Fibroblast of villous mesenchyme (primary cell): ENCODE results near the gene AMOTL1. TPM values are rescaled to one million over a fixed set of nuclear protein-coding genes. Genes with fewer than 3 reads are reported as not detected.

Experiments used
- DNase-seq: peaks from one replicate; pipeline ENCODE4 v3.0.0-alpha.2; 2010; ENCODE audit warnings: low read depth
- H3K4me3 ChIP-seq: 2 replicates; pipeline ENCODE4 v1.5.1; 2011; ENCODE audit warnings: low read depth, mild to moderate bottlenecking, low read length
- CTCF ChIP-seq: IDR thresholded peaks from 2 replicates; pipeline ENCODE4 v1.5.1; 2012; ENCODE audit warnings: low read depth, mild to moderate bottlenecking, low read length; ENCODE audit not compliant: insufficient read depth
- total RNA-seq: library from RNA; depleted of rRNA; stranded (reverse); fragments of >200 nt; gene quantifications from 2 replicates; pipeline ENCODE4 v1.2.3, GENCODE V29; 2012

Gene AMOTL1
- total RNA-seq, 1 donor = 25.9 TPM

- no peak for TF ChIP-seq CTCF
- H3K4me3 ChIP-seq = no peak overlapping the region
- no peak for DNase-seq
Observed at GRCh38 chr11:94888204-94888603, 120.0 kb downstream of the AMOTL1 start.

GRCh38 chr11:94895451-94895850 lies 127.3 kb downstream of the AMOTL1 start:
- no peak overlapping the region for H3K4me3 ChIP-seq
- peak; percentile 52 for DNase-seq
- no peak for TF ChIP-seq CTCF

- H3K4me3 ChIP-seq = no peak overlapping the region
- TF ChIP-seq CTCF = no peak
- peak; percentile 22 for DNase-seq
Observed at GRCh38 chr11:94895971-94896370, 127.8 kb downstream of the AMOTL1 start.

GRCh38 chr11:94897330-94897768 lies 129.2 kb downstream of the AMOTL1 start:
- no peak overlapping the region for H3K4me3 ChIP-seq
- peak; percentile 69 for DNase-seq
- TF ChIP-seq CTCF = peak; percentile 92

- H3K4me3 ChIP-seq = no peak overlapping the region
- no peak for TF ChIP-seq CTCF
- no peak for DNase-seq
Observed at GRCh38 chr11:94907226-94907625, 139.1 kb downstream of the AMOTL1 start.

- no peak for TF ChIP-seq CTCF
- no peak overlapping the region for H3K4me3 ChIP-seq
- DNase-seq = peak; percentile 64
Observed at GRCh38 chr11:94909371-94909820, 141.2 kb downstream of the AMOTL1 start.

- peak; percentile 76 for DNase-seq
- no peak overlapping the region for H3K4me3 ChIP-seq
- TF ChIP-seq CTCF = no peak
Observed at GRCh38 chr11:94910270-94910669, 142.1 kb downstream of the AMOTL1 start.
